IMR-90 (cell line): ENCODE results near the gene SUN5. TPM values are rescaled to one million over a fixed set of nuclear protein-coding genes. Genes with fewer than 3 reads are reported as not detected.

Experiments used
- ATAC-seq: fragments of 200-7000 bp; cut with Tn5 transposase; 2 replicates; pipeline ENCODE4 v1.9.1; 2020; ENCODE audit warnings: low read depth, mild to moderate bottlenecking, moderate library complexity
- BruUV-seq: library from RNA; stranded (reverse); fragments of 400-500 nt; replicated peaks from 2 replicates; lab custom pipeline; 2021; lab: Mats Ljungman, UMichigan
- CTCF ChIA-PET: fragments of 300-600 bp; formaldehyde crosslinking; extraction: SDS; loops from one replicate; lab custom pipeline; 2021; ENCODE audit warnings: antibody characterized with exemption; lab: Yijun Ruan, JAX
- POLR2A ChIA-PET: fragments of 300-600 bp; sonication (Branson Sonifier 250); formaldehyde crosslinking; loops from one replicate; lab custom pipeline; 2022; ENCODE audit warnings: antibody characterized with exemption; ENCODE audit not compliant: unreplicated experiment; lab: Charles Lee
- DNase-seq: peaks from one replicate; pipeline ENCODE4 v3.0.0; 2013
- H2AFZ ChIP-seq: replicated peaks from 2 replicates; pipeline ENCODE3; 2013; ENCODE audit warnings: low read length, mild to moderate bottlenecking; ENCODE audit not compliant: poor library complexity
- H2AK5ac ChIP-seq: 2 replicates; pipeline ENCODE4 v1.6.1; 2013; ENCODE audit warnings: low read depth, low read length, inconsistent platforms
- H2AK9ac ChIP-seq: replicated peaks from 2 replicates; pipeline ENCODE3; 2013; ENCODE audit warnings: mild to moderate bottlenecking, low read depth, low read length, moderate library complexity; ENCODE audit not compliant: poor library complexity
- H2BK120ac ChIP-seq: 2 replicates; pipeline ENCODE4 v1.6.1; 2013; ENCODE audit warnings: low read depth, low read length, inconsistent platforms
- H2BK15ac ChIP-seq: 3 replicates; pipeline ENCODE4 v1.6.1; 2013; ENCODE audit warnings: low read depth, low read length, inconsistent platforms
- H2BK20ac ChIP-seq: 2 replicates; pipeline ENCODE4 v1.6.1; 2013; ENCODE audit warnings: low read depth, mild to moderate bottlenecking, inconsistent platforms, low read length, moderate library complexity
- H2BK5ac ChIP-seq: 2 replicates; pipeline ENCODE4 v1.6.1; 2013; ENCODE audit warnings: mild to moderate bottlenecking, low read depth, low read length, inconsistent platforms; ENCODE audit not compliant: poor library complexity, severe bottlenecking
- H3K14ac ChIP-seq: replicated peaks from 2 replicates; pipeline ENCODE4 v1.6.1; 2013; ENCODE audit warnings: low read depth, low read length, inconsistent platforms
- H3K18ac ChIP-seq: 2 replicates; pipeline ENCODE4 v1.6.1; 2013; ENCODE audit warnings: low read depth, low read length, control low read depth
- H3K23ac ChIP-seq: 2 replicates; pipeline ENCODE4 v1.6.1; 2013; ENCODE audit warnings: low read depth, low read length, inconsistent platforms
- H3K27ac ChIP-seq: 2 replicates; pipeline ENCODE4 v1.5.1; 2013; ENCODE audit warnings: mild to moderate bottlenecking, control low read depth, low read length; ENCODE audit not compliant: insufficient read depth
- H3K27me3 ChIP-seq: 2 replicates; pipeline ENCODE4 v1.6.1; 2013; ENCODE audit warnings: low read length; ENCODE audit not compliant: control insufficient read depth, insufficient read depth
- H3K36me3 ChIP-seq: 2 replicates; pipeline ENCODE4 v1.6.1; 2013; ENCODE audit warnings: low read length, mixed read lengths; ENCODE audit not compliant: control insufficient read depth, insufficient read depth
- H3K4ac ChIP-seq: 2 replicates; pipeline ENCODE4 v1.6.1; 2013; ENCODE audit warnings: low read depth, low read length, inconsistent platforms
- H3K4me1 ChIP-seq: 2 replicates; pipeline ENCODE4 v1.6.1; 2013; ENCODE audit warnings: low read length, mixed read lengths; ENCODE audit not compliant: control insufficient read depth, insufficient read depth
- H3K4me2 ChIP-seq: 2 replicates; pipeline ENCODE4 v1.6.1; 2013; ENCODE audit warnings: low read depth, mild to moderate bottlenecking, control low read depth, low read length, moderate library complexity
- H3K4me3 ChIP-seq: 2 replicates; pipeline ENCODE4 v1.5.1; 2013; ENCODE audit warnings: low read depth, mild to moderate bottlenecking, control low read depth, low read length, moderate library complexity; ENCODE audit not compliant: insufficient read depth
- H3K56ac ChIP-seq: 2 replicates; pipeline ENCODE4 v1.6.1; 2013; ENCODE audit warnings: low read length, inconsistent platforms; ENCODE audit not compliant: insufficient read depth; ENCODE audit errors: extremely low read depth
- H3K79me1 ChIP-seq, 2 experiments: 2 replicates each; pipeline ENCODE4 v1.6.1; 2013; ENCODE audit warnings: low read length in 2 of 2, inconsistent platforms in 1 of 2, low read depth in 1 of 2
- H3K9ac ChIP-seq: 2 replicates; pipeline ENCODE4 v1.6.1; 2013; ENCODE audit warnings: low read depth, low read length, control low read depth
- H3K9me1 ChIP-seq: 2 replicates; pipeline ENCODE4 v1.6.1; 2013; ENCODE audit warnings: low read length, inconsistent platforms; ENCODE audit not compliant: insufficient read depth
- H3K9me3 ChIP-seq: 2 replicates; pipeline ENCODE4 v1.6.1; 2013; ENCODE audit warnings: low read length; ENCODE audit not compliant: control insufficient read depth, insufficient read depth
- H4K20me1 ChIP-seq: 2 replicates; pipeline ENCODE4 v1.6.1; 2013; ENCODE audit warnings: low read length, inconsistent platforms; ENCODE audit not compliant: insufficient read depth
- H4K5ac ChIP-seq: 2 replicates; pipeline ENCODE4 v1.6.1; 2013; ENCODE audit warnings: mild to moderate bottlenecking, low read depth, low read length, control low read depth
- H4K8ac ChIP-seq, 2 experiments: 2 replicates each; pipeline ENCODE4 v1.6.1; 2013; ENCODE audit warnings: low read depth in 2 of 2, low read length in 2 of 2, control low read depth in 1 of 2, inconsistent platforms in 1 of 2
- H4K91ac ChIP-seq: 2 replicates; pipeline ENCODE4 v1.6.1; 2013; ENCODE audit warnings: low read depth, low read length, inconsistent platforms; ENCODE audit not compliant: insufficient read depth
- BHLHE40 ChIP-seq: fragments of 150-350 bp; IDR thresholded peaks from 2 replicates; pipeline ENCODE4 v1.6.1; 2016; ENCODE audit warnings: mild to moderate bottlenecking, low read depth, low read length
- CTCF ChIP-seq: conservative IDR thresholded peaks from 2 replicates; pipeline ENCODE4 v1.5.1; 2012; ENCODE audit warnings: mild to moderate bottlenecking, low read depth, low read length, improper control_type of control experiment
- ELK1 ChIP-seq: fragments of 150-350 bp; IDR thresholded peaks from 2 replicates; pipeline ENCODE4 v1.6.1; 2016; ENCODE audit warnings: low read depth, mild to moderate bottlenecking, low read length, moderate library complexity, borderline replicate concordance
- MAZ ChIP-seq: IDR thresholded peaks from 2 replicates; pipeline ENCODE4 v1.6.1; 2012; ENCODE audit warnings: low read depth, mild to moderate bottlenecking, low read length, improper control_type of control experiment, moderate library complexity, borderline replicate concordance
- MXI1 ChIP-seq: IDR thresholded peaks from 2 replicates; pipeline ENCODE4 v1.6.1; 2012; ENCODE audit warnings: low read depth, mild to moderate bottlenecking, low read length, moderate library complexity, borderline replicate concordance
- NFE2L2 ChIP-seq: fragments of 150-350 bp; IDR thresholded peaks from 2 replicates; pipeline ENCODE4 v1.6.1; 2016; ENCODE audit warnings: low read depth, mild to moderate bottlenecking, low read length
- POLR2A ChIP-seq: IDR thresholded peaks from 2 replicates; pipeline ENCODE4 v1.6.1; 2012; ENCODE audit warnings: mild to moderate bottlenecking, low read depth, low read length
- RAD21 ChIP-seq: IDR thresholded peaks from 2 replicates; pipeline ENCODE4 v1.6.1; 2012; ENCODE audit warnings: low read length, improper control_type of control experiment
- RFX5 ChIP-seq: IDR thresholded peaks from 2 replicates; pipeline ENCODE4 v1.8.0; 2012; ENCODE audit warnings: low read depth, mild to moderate bottlenecking, low read length, moderate library complexity
- SMC3 ChIP-seq: fragments of 150-350 bp; IDR thresholded peaks from 2 replicates; pipeline ENCODE4 v1.6.1; 2016; ENCODE audit warnings: low read depth, mild to moderate bottlenecking, antibody characterized with exemption, low read length, moderate library complexity
- USF2 ChIP-seq: fragments of 150-350 bp; IDR thresholded peaks from 2 replicates; pipeline ENCODE4 v1.6.1; 2017; ENCODE audit warnings: mild to moderate bottlenecking, antibody characterized with exemption, low read length, low read depth
- WGBS, 2 experiments: methylation state at CpG; one replicate each; pipeline versions ENCODE4 v1.1.5 to v1.1.7; 2013; ENCODE audit warnings: missing lambda C conversion rate in 2 of 2; ENCODE audit not compliant: insufficient read length in 1 of 2; ENCODE audit errors: extremely low coverage in 2 of 2; 5-methylcytosine and 5-hydroxymethylcytosine counted together
- dilution Hi-C: fragments of 300-500 bp; cut with HindIII; formaldehyde crosslinking; loops from one replicate; pipeline ENCODE4 v1.14.3; 2018; ENCODE audit warnings: low sequenced_read_pairs; ENCODE audit not compliant: unreplicated experiment
- in situ Hi-C: fragments of 300-500 bp; cut with MboI; formaldehyde crosslinking; loops from 3 replicates; pipeline ENCODE4 v1.14.3; 2019; ENCODE audit warnings: low sequenced_read_pairs, inconsistent platforms, mixed read lengths
- intact Hi-C: fragments of 100-400 bp; cut with micrococcal nuclease; formaldehyde crosslinking; loops from 2 replicates; pipeline ENCODE4 v1.10.0; 2022
- polyA plus RNA-seq, 3 experiments: library from polyadenylated mRNA; depleted of rRNA; stranded (reverse); fragments of >200 nt; gene quantifications; 2 replicates each; pipeline ENCODE4 v1.2.3, GENCODE V29; 2012; ENCODE audit warnings: low replicate concordance in 1 of 3
- total RNA-seq: library from RNA; depleted of rRNA; stranded (reverse); fragments of >200 nt; gene quantifications from 2 replicates; pipeline ENCODE4 v1.2.3, GENCODE V29; 2012

Gene SUN5
- total and polyA plus RNA-seq, 2 of the 4 experiments (the other 2 are of a cell fraction) = not detected

- TF ChIP-seq BHLHE40 (no peak), USF2 (no peak), ELK1 (no peak), RAD21 (no peak), CTCF (no peak), POLR2A (no peak), MAZ (no peak), NFE2L2 (no peak), SMC3 (no peak), RFX5 (no peak), MXI1 (no peak)
- Histone ChIP-seq H4K8ac (no peak overlapping the region), H3K9me1 (no peaks in the 10 kb centered on the region), H4K5ac (no peak overlapping the region), H2AFZ (peak overlapping the region; percentile 11), H3K79me1 (no peaks in the 10 kb centered on the region), H3K18ac (no peak overlapping the region), H3K4me2 (no peak overlapping the region), H2BK20ac (no peak overlapping the region), H2BK120ac (no peak overlapping the region), H4K91ac (no peak overlapping the region), H3K27ac (no peak overlapping the region), H3K36me3 (no peaks in the 10 kb centered on the region), H3K9ac (no peak overlapping the region), H3K4ac (no peak overlapping the region), H3K56ac (no peak overlapping the region), H2AK9ac (no peak overlapping the region), H3K23ac (no peak overlapping the region), H3K9me3 (peaks cover 6% of the 10 kb centered on the region), H2BK5ac (no peak overlapping the region), H3K4me1 (no peaks in the 10 kb centered on the region), H4K20me1 (no peaks in the 10 kb centered on the region), H3K4me3 (no peak overlapping the region), H2AK5ac (no peak overlapping the region), H3K14ac (no peak overlapping the region), H3K27me3 (peaks cover 7% of the 10 kb centered on the region; the same call in 1 of the 2 replicates), H2BK15ac (no peak overlapping the region)
- WGBS, 2 experiments = 58% methylated on average over 15 of the region's 28 CpGs; no CpG with 5 or more reads in 1 of the 2 experiments
- in situ Hi-C loops = no loop called here
- BruUV-seq = no TSS peak
- DNase-seq (no peak), ATAC-seq (no peak)
- POLR2A ChIA-PET = no interaction called here
- CTCF ChIA-PET = no interaction called here
- intact Hi-C loops = no loop called here
- dilution Hi-C loops = no loop called here
Observed at GRCh38 chr20:32960849-32961731, 43.1 kb downstream of the SUN5 start.
